Effector memory CD8-positive, alpha-beta T cell (primary cell): ENCODE measurements around the gene FMNL1.

Experiments
- ATAC-seq: fragments of 150-1000 bp; cut with Tn5 transposase; replicated peaks from 2 replicates; pipeline ENCODE4 v1.10.0; 2021; ENCODE audit warnings: mild to moderate bottlenecking, moderate library complexity
- DNase-seq, 3 experiments: peaks; one replicate each; pipeline ENCODE4 v3.0.0; 2021
- H3K27ac Mint-ChIP-seq, 2 donors: one replicate each; pipeline ENCODE4 v1.8.0; 2022; ENCODE audit warnings: mild to moderate bottlenecking in 2 of 2, mixed read lengths in 2 of 2, moderate library complexity in 2 of 2
- H3K27me3 Mint-ChIP-seq, 2 donors: one replicate each; pipeline ENCODE4 v1.8.0; 2022; ENCODE audit warnings: mixed read lengths in 2 of 2
- H3K36me3 Mint-ChIP-seq: one replicate; pipeline ENCODE4 v1.8.0; 2022; ENCODE audit warnings: mild to moderate bottlenecking, moderate library complexity, mixed read lengths; ENCODE audit not compliant: insufficient read depth
- H3K4me1 Mint-ChIP-seq, 2 donors: one replicate each; pipeline ENCODE4 v1.8.0; 2022; ENCODE audit warnings: low read depth in 2 of 2, mixed read lengths in 2 of 2
- H3K4me3 Mint-ChIP-seq, 2 donors: one replicate each; pipeline ENCODE4 v1.8.0; 2022; ENCODE audit warnings: mild to moderate bottlenecking in 2 of 2, mixed read lengths in 2 of 2, moderate library complexity in 2 of 2
- H3K9me3 Mint-ChIP-seq, 2 donors: one replicate each; pipeline ENCODE4 v1.8.0; 2022; ENCODE audit warnings: mixed read lengths in 2 of 2

The FMNL1 gene

GRCh38 chr17:45289301-45290268 lies 67.9 kb downstream of the FMNL1 start:
- ATAC-seq (no peak), DNase-seq (no peak)
- Mint-ChIP-seq H3K9me3 (no peaks in the 10 kb centered on the region), H3K27me3 (no peaks in the 10 kb centered on the region), H3K36me3 (peaks cover 51% of the 10 kb centered on the region), H3K4me1 (peaks cover 28 to 35% of the 10 kb centered on the region in 2 donors), H3K4me3 (no peak overlapping the region), H3K27ac (peak overlapping the region; percentile 25 to 93)

GRCh38 chr17:45290269-45290765 lies 68.6 kb downstream of the FMNL1 start:
- Mint-ChIP-seq H3K4me3 (no peak overlapping the region), H3K4me1 (peaks cover 30 to 37% of the 10 kb centered on the region in 2 donors), H3K27me3 (no peaks in the 10 kb centered on the region), H3K27ac (peak overlapping the region; percentile 25 to 93), H3K36me3 (peaks cover 44% of the 10 kb centered on the region), H3K9me3 (no peaks in the 10 kb centered on the region)
- DNase-seq (no peak), ATAC-seq (no peak)

- no peak overlapping the region for H3K4me3 Mint-ChIP-seq
- H3K36me3 Mint-ChIP-seq, result peaks cover 37% of the 10 kb centered on the region
- H3K27ac Mint-ChIP-seq, result peak overlapping the region; percentile 61 to 93
- DNase-seq, result no peak
- ATAC-seq, result no peak
- H3K27me3 Mint-ChIP-seq, result no peaks in the 10 kb centered on the region
- H3K9me3 Mint-ChIP-seq, result no peaks in the 10 kb centered on the region
- H3K4me1 Mint-ChIP-seq, result peaks cover 39 to 47% of the 10 kb centered on the region in 2 donors
Measured at GRCh38 chr17:45291171-45291805, 69.6 kb downstream of the FMNL1 start.

- H3K27ac Mint-ChIP-seq, result peak overlapping the region; percentile 61 to 93
- ATAC-seq, result no peak
- H3K4me3 Mint-ChIP-seq, result no peak overlapping the region
Measured at GRCh38 chr17:45292696-45293412, 71.2 kb downstream of the FMNL1 start.

GRCh38 chr17:45293413-45294211 lies 71.9 kb downstream of the FMNL1 start:
- Mint-ChIP-seq H3K9me3 (no peaks in the 10 kb centered on the region), H3K27ac (peak overlapping the region; percentile 61 to 93), H3K4me3 (no peak overlapping the region), H3K36me3 (peaks cover 20% of the 10 kb centered on the region), H3K4me1 (peaks cover 54 to 70% of the 10 kb centered on the region in 2 donors), H3K27me3 (no peaks in the 10 kb centered on the region)
- DNase-seq (no peak), ATAC-seq (no peak)

More at GRCh38 chr17:45292696-45293412, 71.2 kb downstream of the FMNL1 start:
- Mint-ChIP-seq H3K36me3 (peaks cover 24% of the 10 kb centered on the region), H3K27me3 (no peaks in the 10 kb centered on the region), H3K4me1 (peaks cover 49 to 63% of the 10 kb centered on the region in 2 donors), H3K9me3 (no peaks in the 10 kb centered on the region)
- DNase-seq, result no peak

- no peaks in the 10 kb centered on the region for H3K9me3 Mint-ChIP-seq
- peaks cover 62 to 79% of the 10 kb centered on the region in 2 donors for H3K4me1 Mint-ChIP-seq
- peaks cover 13% of the 10 kb centered on the region for H3K36me3 Mint-ChIP-seq
- H3K27me3 Mint-ChIP-seq, result no peaks in the 10 kb centered on the region
- no peak for DNase-seq
- H3K27ac Mint-ChIP-seq, result peak overlapping the region in 1 of 2 donors; percentile 93
- no peak for ATAC-seq
- no peak overlapping the region for H3K4me3 Mint-ChIP-seq
Measured at GRCh38 chr17:45294506-45294905, 72.8 kb downstream of the FMNL1 start.

GRCh38 chr17:45296003-45296832 lies 74.5 kb downstream of the FMNL1 start:
- ATAC-seq (peak; percentile 55), DNase-seq (no peak)
- Mint-ChIP-seq H3K4me1 (peaks cover 68 to 84% of the 10 kb centered on the region in 2 donors), H3K4me3 (peak overlapping the region; percentile 37 to 48), H3K36me3 (peaks cover 10% of the 10 kb centered on the region), H3K27ac (peak overlapping the region; percentile 77 to 95), H3K9me3 (no peaks in the 10 kb centered on the region), H3K27me3 (no peaks in the 10 kb centered on the region)

GRCh38 chr17:45296833-45297124 lies 75.1 kb downstream of the FMNL1 start:
- no peaks in the 10 kb centered on the region for H3K9me3 Mint-ChIP-seq
- DNase-seq (no peak), ATAC-seq (no peak)
- H3K4me3 Mint-ChIP-seq, result peak overlapping the region; percentile 37 to 48
- peaks cover 66 to 82% of the 10 kb centered on the region in 2 donors for H3K4me1 Mint-ChIP-seq
- no peaks in the 10 kb centered on the region for H3K27me3 Mint-ChIP-seq
- H3K27ac Mint-ChIP-seq, result peak overlapping the region; percentile 77 to 95
- peaks cover 10% of the 10 kb centered on the region for H3K36me3 Mint-ChIP-seq
